ENCODE data around the gene POLN. TPM values are rescaled to one million over a fixed set of nuclear protein-coding genes. Genes with fewer than 3 reads are reported as not detected.

The POLN gene
- total RNA-seq, 1 experiment from 2014 or later = 3.5 TPM

DNA sequence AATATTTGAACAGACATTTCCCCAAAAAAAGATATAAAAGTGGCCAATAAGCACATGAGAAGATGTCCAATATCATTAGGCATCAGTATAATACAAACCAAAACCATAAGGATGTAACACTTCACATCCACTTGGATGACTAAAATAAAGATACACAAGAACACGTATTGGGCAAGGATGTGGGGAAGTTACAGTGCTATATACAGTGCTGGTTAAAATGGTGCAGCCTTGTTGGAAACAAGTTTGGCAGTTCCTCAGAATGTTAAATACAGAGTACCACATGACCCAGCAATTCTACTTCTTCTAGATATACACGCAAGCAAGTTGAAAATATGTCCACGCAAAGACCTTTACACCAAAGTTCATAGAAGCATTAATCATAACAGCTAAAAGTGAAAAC lies 58.9 kb downstream of the POLN start:
- Mint-ChIP-seq H3K27ac (no peak overlapping the region), H3K36me3 (peaks cover 11% of the 10 kb centered on the region), H3K27me3 (ENCODE audit: low read depth) (peaks cover 3% of the 10 kb centered on the region), H3K4me1 (no peaks in the 10 kb centered on the region), H3K9me3 (peaks cover 19% of the 10 kb centered on the region), H3K4me3 (no peak overlapping the region)
- no peak for ATAC-seq
- POLR2A ChIA-PET = no interaction called here
- CTCF ChIA-PET = no interaction called here
- TF ChIP-seq RELA (CRISPR knock-in tag; IDR thresholded peaks at IDR 0.05; ENCODE audit: borderline replicate concordance) = no peak
- TF ChIP-seq ZNF138 (CRISPR knock-in tag; conservative IDR thresholded peaks at IDR 0.05) = no peak
- no peak for TF ChIP-seq ETV6 (CRISPR knock-in tag; IDR thresholded peaks at IDR 0.05)
- TF ChIP-seq NR3C1 (CRISPR knock-in tag; conservative IDR thresholded peaks at IDR 0.05; ENCODE audit: low read depth) = no peak
- TF ChIP-seq, protein P1, sequence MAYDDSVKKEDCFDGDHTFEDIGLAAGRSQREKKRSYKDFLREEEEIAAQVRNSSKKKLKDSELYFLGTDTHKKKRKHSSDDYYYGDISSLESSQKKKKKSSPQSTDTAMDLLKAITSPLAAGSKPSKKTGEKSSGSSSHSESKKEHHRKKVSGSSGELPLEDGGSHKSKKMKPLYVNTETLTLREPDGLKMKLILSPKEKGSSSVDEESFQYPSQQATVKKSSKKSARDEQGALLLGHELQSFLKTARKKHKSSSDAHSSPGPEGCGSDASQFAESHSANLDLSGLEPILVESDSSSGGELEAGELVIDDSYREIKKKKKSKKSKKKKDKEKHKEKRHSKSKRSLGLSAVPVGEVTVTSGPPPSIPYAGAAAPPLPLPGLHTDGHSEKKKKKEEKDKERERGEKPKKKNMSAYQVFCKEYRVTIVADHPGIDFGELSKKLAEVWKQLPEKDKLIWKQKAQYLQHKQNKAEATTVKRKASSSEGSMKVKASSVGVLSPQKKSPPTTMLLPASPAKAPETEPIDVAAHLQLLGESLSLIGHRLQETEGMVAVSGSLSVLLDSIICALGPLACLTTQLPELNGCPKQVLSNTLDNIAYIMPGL (CRISPR knock-in tag; IDR thresholded peaks at IDR 0.05) = no peak
- TF ChIP-seq, protein P2, sequence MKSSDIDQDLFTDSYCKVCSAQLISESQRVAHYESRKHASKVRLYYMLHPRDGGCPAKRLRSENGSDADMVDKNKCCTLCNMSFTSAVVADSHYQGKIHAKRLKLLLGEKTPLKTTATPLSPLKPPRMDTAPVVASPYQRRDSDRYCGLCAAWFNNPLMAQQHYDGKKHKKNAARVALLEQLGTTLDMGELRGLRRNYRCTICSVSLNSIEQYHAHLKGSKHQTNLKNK (CRISPR knock-in tag; IDR thresholded peaks at IDR 0.05) = no peak
- no peak for TF ChIP-seq ZNF232 (CRISPR knock-in tag; IDR thresholded peaks at IDR 0.05)
- no peak for TF ChIP-seq GRHL2 (CRISPR knock-in tag; IDR thresholded peaks at IDR 0.05; ENCODE audit: insufficient replicate concordance, severe bottlenecking)
- no peak for DNase-seq (ENCODE audit: low spot score)

DNA sequence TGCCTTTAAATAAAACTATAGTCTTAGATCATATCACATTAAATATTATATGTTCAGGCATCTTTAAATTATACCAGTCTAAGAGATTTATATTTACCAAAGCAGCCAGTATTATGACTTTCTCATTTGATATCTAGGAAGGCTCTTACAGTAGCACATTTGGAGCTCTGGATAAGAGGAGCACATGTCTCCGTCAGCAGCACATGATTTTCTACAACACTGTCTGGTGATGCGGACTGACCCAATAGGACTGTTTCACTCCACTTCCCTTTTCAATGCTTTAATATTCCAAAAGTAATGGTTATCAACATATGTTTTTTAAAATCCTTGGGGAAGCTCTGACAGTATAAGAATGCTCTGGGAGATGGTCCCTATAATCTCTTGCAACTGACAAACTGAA lies 61.5 kb downstream of the POLN start:
- Mint-ChIP-seq H3K4me3 (no peak overlapping the region), H3K9me3 (peaks cover 19% of the 10 kb centered on the region), H3K27me3 (ENCODE audit: low read depth) (no peaks in the 10 kb centered on the region; the same call in none of the 2 replicates), H3K36me3 (peaks cover 11% of the 10 kb centered on the region), H3K4me1 (no peaks in the 10 kb centered on the region), H3K27ac (no peak overlapping the region)
- ChIA-PET POLR2A (no interaction called here), CTCF (no interaction called here)
- TF ChIP-seq, protein P3, sequence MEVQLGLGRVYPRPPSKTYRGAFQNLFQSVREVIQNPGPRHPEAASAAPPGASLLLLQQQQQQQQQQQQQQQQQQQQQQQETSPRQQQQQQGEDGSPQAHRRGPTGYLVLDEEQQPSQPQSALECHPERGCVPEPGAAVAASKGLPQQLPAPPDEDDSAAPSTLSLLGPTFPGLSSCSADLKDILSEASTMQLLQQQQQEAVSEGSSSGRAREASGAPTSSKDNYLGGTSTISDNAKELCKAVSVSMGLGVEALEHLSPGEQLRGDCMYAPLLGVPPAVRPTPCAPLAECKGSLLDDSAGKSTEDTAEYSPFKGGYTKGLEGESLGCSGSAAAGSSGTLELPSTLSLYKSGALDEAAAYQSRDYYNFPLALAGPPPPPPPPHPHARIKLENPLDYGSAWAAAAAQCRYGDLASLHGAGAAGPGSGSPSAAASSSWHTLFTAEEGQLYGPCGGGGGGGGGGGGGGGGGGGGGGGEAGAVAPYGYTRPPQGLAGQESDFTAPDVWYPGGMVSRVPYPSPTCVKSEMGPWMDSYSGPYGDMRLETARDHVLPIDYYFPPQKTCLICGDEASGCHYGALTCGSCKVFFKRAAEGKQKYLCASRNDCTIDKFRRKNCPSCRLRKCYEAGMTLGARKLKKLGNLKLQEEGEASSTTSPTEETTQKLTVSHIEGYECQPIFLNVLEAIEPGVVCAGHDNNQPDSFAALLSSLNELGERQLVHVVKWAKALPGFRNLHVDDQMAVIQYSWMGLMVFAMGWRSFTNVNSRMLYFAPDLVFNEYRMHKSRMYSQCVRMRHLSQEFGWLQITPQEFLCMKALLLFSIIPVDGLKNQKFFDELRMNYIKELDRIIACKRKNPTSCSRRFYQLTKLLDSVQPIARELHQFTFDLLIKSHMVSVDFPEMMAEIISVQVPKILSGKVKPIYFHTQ (CRISPR knock-in tag; IDR thresholded peaks at IDR 0.05) = no peak
- TF ChIP-seq, protein P4, sequence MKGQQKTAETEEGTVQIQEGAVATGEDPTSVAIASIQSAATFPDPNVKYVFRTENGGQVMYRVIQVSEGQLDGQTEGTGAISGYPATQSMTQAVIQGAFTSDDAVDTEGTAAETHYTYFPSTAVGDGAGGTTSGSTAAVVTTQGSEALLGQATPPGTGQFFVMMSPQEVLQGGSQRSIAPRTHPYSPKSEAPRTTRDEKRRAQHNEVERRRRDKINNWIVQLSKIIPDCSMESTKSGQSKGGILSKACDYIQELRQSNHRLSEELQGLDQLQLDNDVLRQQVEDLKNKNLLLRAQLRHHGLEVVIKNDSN (CRISPR knock-in tag; IDR thresholded peaks at IDR 0.05) = no peak
- no peak for TF ChIP-seq NR1H2 (CRISPR knock-in tag; IDR thresholded peaks at IDR 0.05)
- ATAC-seq (no peak), DNase-seq (ENCODE audit: low spot score) (no peak)

DNA sequence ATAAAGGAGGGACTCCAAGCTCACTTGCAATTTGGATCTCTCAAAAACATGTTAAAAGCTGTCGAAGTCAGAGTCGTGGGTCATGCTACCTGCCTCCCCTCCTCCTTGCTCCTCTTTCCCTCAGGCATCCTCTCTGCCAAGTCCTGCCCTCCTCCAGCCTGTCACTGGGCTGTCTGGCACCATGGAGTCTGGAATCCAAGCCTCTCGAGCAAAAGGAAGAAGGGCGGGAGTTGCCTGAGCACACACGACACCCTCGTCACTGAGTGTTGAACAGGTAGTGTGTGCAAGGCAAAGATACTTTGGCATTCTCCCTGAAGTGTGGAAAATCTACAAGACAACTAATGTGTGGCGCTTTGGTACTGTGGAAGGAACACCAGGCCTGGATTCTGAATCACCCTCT lies 62.2 kb downstream of the POLN start:
- TF ChIP-seq ATF1 (CRISPR knock-in tag; IDR thresholded peaks at IDR 0.05) = no peak
- TF ChIP-seq, protein P5, sequence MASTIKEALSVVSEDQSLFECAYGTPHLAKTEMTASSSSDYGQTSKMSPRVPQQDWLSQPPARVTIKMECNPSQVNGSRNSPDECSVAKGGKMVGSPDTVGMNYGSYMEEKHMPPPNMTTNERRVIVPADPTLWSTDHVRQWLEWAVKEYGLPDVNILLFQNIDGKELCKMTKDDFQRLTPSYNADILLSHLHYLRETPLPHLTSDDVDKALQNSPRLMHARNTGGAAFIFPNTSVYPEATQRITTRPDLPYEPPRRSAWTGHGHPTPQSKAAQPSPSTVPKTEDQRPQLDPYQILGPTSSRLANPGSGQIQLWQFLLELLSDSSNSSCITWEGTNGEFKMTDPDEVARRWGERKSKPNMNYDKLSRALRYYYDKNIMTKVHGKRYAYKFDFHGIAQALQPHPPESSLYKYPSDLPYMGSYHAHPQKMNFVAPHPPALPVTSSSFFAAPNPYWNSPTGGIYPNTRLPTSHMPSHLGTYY (CRISPR knock-in tag; IDR thresholded peaks at IDR 0.05) = no peak
- Mint-ChIP-seq H3K4me1 (no peaks in the 10 kb centered on the region), H3K36me3 (peaks cover 11% of the 10 kb centered on the region), H3K4me3 (no peak overlapping the region), H3K27me3 (ENCODE audit: low read depth) (no peaks in the 10 kb centered on the region; the same call in none of the 2 replicates), H3K9me3 (peaks cover 19% of the 10 kb centered on the region), H3K27ac (no peak overlapping the region)
- ATAC-seq (no peak), DNase-seq (ENCODE audit: low spot score) (no peak)
- CTCF ChIA-PET = no interaction called here
- POLR2A ChIA-PET = no interaction called here

Data from WTC11 (cell line).